A673 (cell line): ENCODE results near the gene IRX3.

ENCODE experiments used
- CTCF ChIP-seq: fragments of 300-800, 200-600 bp; sonication (generic); conservative IDR thresholded peaks from 2 replicates; pipeline ENCODE4 v1.5.1; 2017; ENCODE audit warnings: low read depth, mild to moderate bottlenecking, antibody characterized with exemption, low read length, moderate library complexity, mixed read lengths
- EZH2 ChIP-seq: fragments of 200-600 bp; sonication (generic); IDR thresholded peaks from 2 replicates; pipeline ENCODE4 v1.6.1; 2017; ENCODE audit warnings: borderline replicate concordance, low read depth, mild to moderate bottlenecking, mixed read lengths, antibody characterized with exemption, low read length; ENCODE audit not compliant: poor library complexity, severe bottlenecking

- TF ChIP-seq EZH2 (no peak), CTCF (no peak)
These were observed 13.0 kb downstream of the IRX3 start for GRCh38 chr16:54273566-54273965.
